GM12878 (cell line): ENCODE data around the gene MED13.

Experiments used
- CTCF ChIP-seq, 3 experiments: IDR thresholded peaks in 2 of 3; conservative IDR thresholded peaks in 1 of 3; 2 replicates each; pipeline ENCODE4 v1.5.1; 2011; ENCODE audit warnings: low read depth in 3 of 3, low read length in 3 of 3, mild to moderate bottlenecking in 3 of 3, control low read depth in 2 of 3, moderate library complexity in 2 of 3, inconsistent platforms in 1 of 3, mixed read lengths in 1 of 3; ENCODE audit not compliant: control insufficient read depth in 2 of 3, insufficient read depth in 1 of 3; ENCODE audit errors: extremely low read depth in 1 of 3
- ESRRA ChIP-seq: IDR thresholded peaks from 2 replicates; pipeline ENCODE4 v1.6.1; 2012; ENCODE audit warnings: mild to moderate bottlenecking, low read length, improper control_type of control experiment
- POLR2AphosphoS5 ChIP-seq: IDR thresholded peaks from 2 replicates; pipeline ENCODE4 v1.6.1; 2011; ENCODE audit warnings: mild to moderate bottlenecking, low read length, inconsistent platforms

DNA sequence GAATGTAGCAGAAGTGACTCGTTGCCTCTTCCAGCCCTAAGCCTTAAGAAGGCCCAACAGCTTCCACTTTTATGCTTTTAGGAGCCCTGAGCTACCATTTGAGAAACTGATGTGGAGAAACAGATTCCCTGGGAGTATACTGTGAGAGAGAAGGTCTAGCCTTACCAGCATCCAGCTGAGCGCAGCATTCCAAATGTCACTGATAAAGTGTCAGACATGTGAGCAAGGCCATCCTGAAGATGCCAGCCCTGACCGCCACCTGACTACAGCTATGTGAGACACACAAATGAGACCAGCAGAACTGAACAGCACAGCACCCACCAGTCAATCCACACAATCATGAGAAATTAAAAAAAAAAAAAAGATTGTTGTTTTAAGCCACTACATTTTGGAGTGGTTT, 18.6 kb upstream of the MED13 start:
- TF ChIP-seq POLR2AphosphoS5 (no peak), CTCF (IDR thresholded peaks at IDR 0.05 in 2 of 3, conservative IDR thresholded peaks at IDR 0.05 in 1 of 3; ENCODE audit: control insufficient read depth in 2 of 3, extremely low read depth in 1 of 3, insufficient read depth in 1 of 3, low read depth in 3 of 3, low read length in 3 of 3) (no peak), ESRRA (no peak)
